ENCODE measurements around the gene RAMP1.

GRCh38 chr2:237879991-237880560 is 20.7 kb downstream of the RAMP1 start:
- TF ChIP-seq EP300 (IDR thresholded peaks at IDR 0.05) (no peak), CTCF (IDR thresholded peaks at IDR 0.05) (no peak)
